Liver (tissue), 3 donors: ENCODE measurements around the gene ARIH1.

Source experiments
- CTCF ChIP-seq: fragments of 150-350 bp; IDR thresholded peaks from 2 replicates; pipeline ENCODE4 v1.5.1; 2017; ENCODE audit warnings: improper control_type of control experiment, low read depth, low read length; ENCODE audit not compliant: missing input control
- FOXA1 ChIP-seq: IDR thresholded peaks from 2 replicates; pipeline ENCODE4 v1.6.1; 2016; ENCODE audit warnings: antibody characterized with exemption
- JUND ChIP-seq, 2 donors: IDR thresholded peaks; 2 replicates each; pipeline ENCODE4 v1.6.1; 2016; ENCODE audit warnings: antibody characterized with exemption in 2 of 2
- MAX ChIP-seq: IDR thresholded peaks from 2 replicates; pipeline ENCODE4 v1.6.1; 2016; ENCODE audit warnings: antibody characterized with exemption
- RAD21 ChIP-seq, 2 donors: IDR thresholded peaks; 2 replicates each; pipeline ENCODE4 v1.6.1; 2016; ENCODE audit warnings: antibody characterized with exemption in 2 of 2, mild to moderate bottlenecking in 2 of 2
- REST ChIP-seq: IDR thresholded peaks from 2 replicates; pipeline ENCODE4 v1.6.1; 2016; ENCODE audit warnings: antibody characterized with exemption, mild to moderate bottlenecking
- TAF1 ChIP-seq: conservative IDR thresholded peaks from 2 replicates; pipeline ENCODE4 v1.6.1; 2016; ENCODE audit warnings: antibody characterized with exemption, mild to moderate bottlenecking
- YY1 ChIP-seq: IDR thresholded peaks from 2 replicates; pipeline ENCODE4 v1.6.1; 2016; ENCODE audit warnings: antibody characterized with exemption, mild to moderate bottlenecking
- donor health status: healthy.
- donor health status: healthy.

- TF ChIP-seq CTCF (no peak), MAX (no peak), YY1 (no peak), TAF1 (no peak), RAD21 (IDR thresholded peaks at IDR 0.05) (no peak), REST (no peak), JUND (IDR thresholded peaks at IDR 0.05) (no peak), FOXA1 (no peak)
These were observed 116.3 kb downstream of the ARIH1 start for GRCh38 chr15:72590427-72590826.
